Measurements from ENCODE around the gene KMT5C. TPM values are rescaled to one million over a fixed set of nuclear protein-coding genes. Genes with fewer than 3 reads are reported as not detected.

The KMT5C gene
- total and polyA plus RNA-seq, 11 donors, result 3.3 to 10.8 (median 6.2) TPM

- Histone ChIP-seq H3K36me3 (peaks cover 0 to 44% (median 0%) of the 10 kb centered on the region in 9 donors), H3K9me3 (no peaks in the 10 kb centered on the region), H3K4me1 (peaks cover 0 to 10% (median 4%) of the 10 kb centered on the region in 12 donors), H3K4me3 (no peak overlapping the region), H3K27ac (no peak overlapping the region), H3K27me3 (no peaks in the 10 kb centered on the region)
- TF ChIP-seq POLR2A (IDR thresholded peaks at IDR 0.05), result no peak
- TF ChIP-seq CTCF (IDR thresholded peaks at IDR 0.05), result no peak
- ATAC-seq (no peak), DNase-seq (no peak)
- intact Hi-C loops (cut with DNase I), result loop anchor here in 4 of 10 donors (10.0 kb wide), 3 partner anchors 69 to 109 kb away; partner anchors contain the start of genes IL11 (in 2 of the 4), TMEM190 (in 2 of the 4), RPL28 (in 1 of the 4) and TMEM238 (in 1 of the 4)
- 91 to 94% (median 93%) methylated on average over 16 to 17 of the region's 17 CpGs for WGBS, 4 donors
These were observed 33.6 kb upstream of the KMT5C start for GRCh38 chr19:55305983-55306562.

DNA sequence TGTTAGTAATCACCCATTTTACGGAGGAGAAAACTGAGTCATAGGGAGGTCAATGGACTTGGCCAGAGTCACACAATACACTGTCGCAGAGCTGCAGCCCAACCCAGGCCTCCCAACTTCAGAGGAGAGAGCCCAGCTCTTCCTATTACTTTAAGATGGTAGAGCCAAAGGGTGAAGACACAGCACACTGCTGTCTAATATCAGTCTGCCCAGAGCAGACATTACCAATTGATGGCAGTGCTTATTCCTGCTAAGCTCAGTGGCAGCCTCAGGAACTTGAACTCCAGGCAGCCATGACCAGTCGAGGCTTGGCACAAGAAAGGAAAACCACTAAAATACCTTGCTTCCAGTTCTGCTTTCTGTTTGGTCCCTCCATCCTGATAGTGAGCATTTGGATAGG is 33.0 kb upstream of the KMT5C start:
- intact Hi-C loops (cut with DNase I), result loop anchor here in 4 of 10 donors (10.0 kb wide), 3 partner anchors 68 to 108 kb away; partner anchors contain the start of genes IL11 (in 2 of the 4), TMEM190 (in 2 of the 4), RPL28 (in 1 of the 4) and TMEM238 (in 1 of the 4)
- no peak for ATAC-seq
- 86 to 94% (median 88%) methylated on average over 3 of the region's 3 CpGs for WGBS, 4 donors
- no peak overlapping the region for H3K4me3 ChIP-seq
- no peak overlapping the region for H3K27ac ChIP-seq
- H3K4me1 ChIP-seq, result peaks cover 0 to 5% (median under 1%) of the 10 kb centered on the region in 12 donors
- H3K27me3 ChIP-seq, result no peaks in the 10 kb centered on the region
- H3K36me3 ChIP-seq, result peaks cover 0 to 44% (median 0%) of the 10 kb centered on the region in 9 donors
- no peak for DNase-seq
- no peaks in the 10 kb centered on the region for H3K9me3 ChIP-seq
- no peak for TF ChIP-seq CTCF (IDR thresholded peaks at IDR 0.05)
- no peak for TF ChIP-seq POLR2A (IDR thresholded peaks at IDR 0.05)

- peaks cover 0 to 37% (median 0%) of the 10 kb centered on the region in 9 donors for H3K36me3 ChIP-seq
- H3K4me3 ChIP-seq, result no peak overlapping the region
- 93 to 96% (median 95%) methylated on average over 4 to 11 of the region's 11 CpGs for WGBS, 4 donors
- intact Hi-C loops (cut with DNase I), result loop anchor here in 4 of 10 donors (10.0 kb wide), 3 partner anchors 67 to 107 kb away; partner anchors contain the start of genes IL11 (in 2 of the 4), TMEM190 (in 2 of the 4), RPL28 (in 1 of the 4) and TMEM238 (in 1 of the 4)
- ATAC-seq, result no peak
- no peaks in the 10 kb centered on the region for H3K27me3 ChIP-seq
- H3K4me1 ChIP-seq, result no peaks in the 10 kb centered on the region
- H3K9me3 ChIP-seq, result no peaks in the 10 kb centered on the region
- TF ChIP-seq CTCF (IDR thresholded peaks at IDR 0.05) (no peak), POLR2A (IDR thresholded peaks at IDR 0.05) (no peak)
- DNase-seq, result no peak
- H3K27ac ChIP-seq, result no peak overlapping the region
These were observed 31.4 kb upstream of the KMT5C start for GRCh38 chr19:55308281-55308680.

- H3K4me3 ChIP-seq, result no peak overlapping the region
- ATAC-seq, result no peak
- no peak overlapping the region for H3K27ac ChIP-seq
- H3K36me3 ChIP-seq, result peaks cover 0 to 27% (median 0%) of the 10 kb centered on the region in 9 donors
- DNase-seq, result no peak
- TF ChIP-seq POLR2A (IDR thresholded peaks at IDR 0.05) (no peak), CTCF (IDR thresholded peaks at IDR 0.05) (no peak)
- intact Hi-C loops (cut with DNase I), result loop anchor here in 4 of 10 donors (10.0 kb wide), 3 partner anchors 65 to 105 kb away; partner anchors contain the start of genes IL11 (in 2 of the 4), TMEM190 (in 2 of the 4), RPL28 (in 1 of the 4) and TMEM238 (in 1 of the 4)
- no peaks in the 10 kb centered on the region for H3K4me1 ChIP-seq
- H3K27me3 ChIP-seq, result no peaks in the 10 kb centered on the region
- no peaks in the 10 kb centered on the region for H3K9me3 ChIP-seq
- 87 to 95% (median 94%) methylated on average over 5 of the region's 5 CpGs for WGBS, 4 donors
These were observed 30.2 kb upstream of the KMT5C start for GRCh38 chr19:55309448-55309847.
